ENCODE measurements around the gene CAMK1D. TPM values are rescaled to one million over a fixed set of nuclear protein-coding genes. Genes with fewer than 3 reads are reported as not detected.

Gene CAMK1D
- total RNA-seq, 1 experiment from 2014 or later: 6.0 TPM

DNA sequence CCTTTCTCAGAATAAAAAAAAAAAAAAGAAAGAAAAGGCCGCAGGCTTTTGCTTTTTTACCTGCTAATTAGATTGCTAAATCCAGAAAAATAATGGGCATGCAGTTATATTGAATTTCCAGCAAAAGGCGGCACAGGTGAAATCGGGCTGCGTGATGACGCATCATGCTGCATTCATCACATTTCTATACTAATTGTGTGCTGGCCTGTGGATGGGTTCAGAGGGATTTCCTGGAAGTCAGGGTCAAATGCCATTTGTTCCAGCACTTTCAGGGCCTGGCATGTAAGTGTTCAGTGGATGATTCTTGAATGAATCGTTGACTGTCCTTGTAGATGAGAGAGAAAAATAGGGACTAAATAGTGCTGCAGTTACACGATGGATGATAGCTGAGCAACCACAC, 292.7 kb downstream of the CAMK1D start:
- ChIA-PET POLR2A (ENCODE audit: unreplicated experiment) (no interaction called here), CTCF (no interaction called here)
- BruUV-seq (replicated peaks): no TSS peak
- Histone ChIP-seq H3K4me2 (no peak overlapping the region), H3K9me3 (ENCODE audit: insufficient read depth, low read depth) (no peaks in the 10 kb centered on the region), H3K9me2 (ENCODE audit: insufficient read depth) (no peaks in the 10 kb centered on the region), H3K4me1 (replicated peaks; ENCODE audit: insufficient read depth) (no peaks in the 10 kb centered on the region), H4K20me1 (ENCODE audit: insufficient read depth) (no peaks in the 10 kb centered on the region), H3K79me2 (ENCODE audit: low read depth) (no peaks in the 10 kb centered on the region), H3K27me3 (ENCODE audit: insufficient read depth, low read depth) (no peaks in the 10 kb centered on the region), H3K27ac (no peak overlapping the region), H3K36me3 (ENCODE audit: low read depth) (no peaks in the 10 kb centered on the region), H2AFZ (no peak overlapping the region), H3F3A (ENCODE audit: insufficient read depth, low read depth) (no peaks in the 10 kb centered on the region), H3K4me3 (no peak overlapping the region)
- no peak for TF ChIP-seq EZH2 (IDR thresholded peaks at IDR 0.05; ENCODE audit: low read depth)
- TF ChIP-seq, protein P1, sequence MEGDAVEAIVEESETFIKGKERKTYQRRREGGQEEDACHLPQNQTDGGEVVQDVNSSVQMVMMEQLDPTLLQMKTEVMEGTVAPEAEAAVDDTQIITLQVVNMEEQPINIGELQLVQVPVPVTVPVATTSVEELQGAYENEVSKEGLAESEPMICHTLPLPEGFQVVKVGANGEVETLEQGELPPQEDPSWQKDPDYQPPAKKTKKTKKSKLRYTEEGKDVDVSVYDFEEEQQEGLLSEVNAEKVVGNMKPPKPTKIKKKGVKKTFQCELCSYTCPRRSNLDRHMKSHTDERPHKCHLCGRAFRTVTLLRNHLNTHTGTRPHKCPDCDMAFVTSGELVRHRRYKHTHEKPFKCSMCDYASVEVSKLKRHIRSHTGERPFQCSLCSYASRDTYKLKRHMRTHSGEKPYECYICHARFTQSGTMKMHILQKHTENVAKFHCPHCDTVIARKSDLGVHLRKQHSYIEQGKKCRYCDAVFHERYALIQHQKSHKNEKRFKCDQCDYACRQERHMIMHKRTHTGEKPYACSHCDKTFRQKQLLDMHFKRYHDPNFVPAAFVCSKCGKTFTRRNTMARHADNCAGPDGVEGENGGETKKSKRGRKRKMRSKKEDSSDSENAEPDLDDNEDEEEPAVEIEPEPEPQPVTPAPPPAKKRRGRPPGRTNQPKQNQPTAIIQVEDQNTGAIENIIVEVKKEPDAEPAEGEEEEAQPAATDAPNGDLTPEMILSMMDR (conservative IDR thresholded peaks at IDR 0.05): no peak
- no peak for DNase-seq
- intact Hi-C loops (cut with micrococcal nuclease; ENCODE audit: unreplicated experiment): no loop called here

DNA sequence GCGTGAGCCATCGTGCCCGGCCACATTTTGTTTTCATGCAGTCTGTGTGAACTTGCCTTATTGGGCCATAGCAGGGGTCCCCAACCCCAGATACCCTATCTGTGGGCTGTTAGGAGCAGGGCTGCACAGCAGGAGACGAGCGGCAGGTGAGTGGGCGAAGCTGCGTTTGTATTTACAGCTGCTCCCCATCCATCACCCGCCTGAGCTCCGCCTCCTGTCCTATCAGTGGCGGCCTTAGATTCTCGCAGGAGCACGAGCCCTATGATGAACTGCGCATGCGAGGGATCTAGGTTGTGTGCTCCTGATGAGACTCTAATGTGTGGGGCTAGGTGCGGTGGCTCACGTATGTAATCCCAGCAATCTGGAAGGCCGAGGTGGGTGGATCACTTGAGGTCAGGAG, 293.9 kb downstream of the CAMK1D start:
- intact Hi-C loops (cut with micrococcal nuclease; ENCODE audit: unreplicated experiment): no loop called here
- no peaks in the 10 kb centered on the region for H4K20me1 ChIP-seq (ENCODE audit: insufficient read depth)
- no peak overlapping the region for H3K4me3 ChIP-seq
- CTCF ChIA-PET: no interaction called here
- no peaks in the 10 kb centered on the region for H3K9me2 ChIP-seq (ENCODE audit: insufficient read depth)
- no peak for TF ChIP-seq EZH2 (IDR thresholded peaks at IDR 0.05; ENCODE audit: low read depth)
- no peaks in the 10 kb centered on the region for H3K4me1 ChIP-seq (replicated peaks; ENCODE audit: insufficient read depth)
- no peaks in the 10 kb centered on the region for H3F3A ChIP-seq (ENCODE audit: insufficient read depth, low read depth)
- H3K79me2 ChIP-seq (ENCODE audit: low read depth): no peaks in the 10 kb centered on the region
- no peak for DNase-seq
- H3K9me3 ChIP-seq (ENCODE audit: insufficient read depth, low read depth): no peaks in the 10 kb centered on the region
- H3K36me3 ChIP-seq (ENCODE audit: low read depth): no peaks in the 10 kb centered on the region
- no TSS peak for BruUV-seq (replicated peaks)
- H3K27ac ChIP-seq: no peak overlapping the region
- no peaks in the 10 kb centered on the region for H3K27me3 ChIP-seq (ENCODE audit: insufficient read depth, low read depth)
- H3K4me2 ChIP-seq: no peak overlapping the region
- H2AFZ ChIP-seq: no peak overlapping the region
- POLR2A ChIA-PET (ENCODE audit: unreplicated experiment): no interaction called here

DNA sequence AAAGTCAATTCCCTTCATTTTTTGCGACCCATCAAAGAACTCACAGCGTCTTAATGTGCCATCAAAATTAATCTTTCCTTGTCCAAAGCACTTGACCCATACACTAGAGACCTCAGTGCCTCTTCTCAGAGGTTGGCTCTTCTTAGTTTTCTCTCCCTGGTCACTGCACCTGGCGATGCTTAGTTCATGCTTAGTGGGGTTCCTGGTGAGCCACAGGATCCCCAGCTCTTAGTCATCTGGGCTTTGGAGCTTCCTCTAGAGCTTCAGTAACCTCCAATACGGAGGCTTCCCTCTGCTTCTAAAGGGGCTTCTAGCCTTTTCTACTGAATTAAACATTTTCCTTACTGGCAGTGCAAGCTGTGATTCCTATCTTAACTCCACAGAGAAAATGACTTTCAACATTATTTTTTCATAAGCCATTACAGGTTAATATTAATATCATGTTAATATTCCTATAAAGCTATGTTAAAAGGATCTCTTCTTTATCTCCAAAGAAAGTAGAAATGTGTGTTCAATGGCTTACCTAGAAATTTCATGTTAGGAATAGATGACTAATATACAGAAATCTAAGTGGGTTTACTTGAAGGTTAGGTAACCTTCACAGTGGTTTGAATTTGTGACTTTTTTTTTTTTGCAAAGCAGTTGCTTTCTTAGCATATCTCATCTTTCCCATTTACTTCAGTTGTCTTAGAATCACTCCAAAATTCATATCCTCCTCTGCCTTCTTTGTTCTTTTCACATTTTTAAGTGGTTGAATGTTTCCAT, 295.2 kb downstream of the CAMK1D start:
- H3K27ac ChIP-seq: no peak overlapping the region
- POLR2A ChIA-PET (ENCODE audit: unreplicated experiment): interaction anchor here (0.6 kb wide), 1 partner anchor 209 kb away, joined by 26 read pairs; no protein-coding TSS in a partner anchor
- no peak overlapping the region for H2AFZ ChIP-seq
- H3K4me2 ChIP-seq: no peak overlapping the region
- no peaks in the 10 kb centered on the region for H3K36me3 ChIP-seq (ENCODE audit: low read depth)
- intact Hi-C loops (cut with micrococcal nuclease; ENCODE audit: unreplicated experiment): no loop called here
- no TSS peak for BruUV-seq (replicated peaks)
- no peak overlapping the region for H3K4me3 ChIP-seq
- TF ChIP-seq, protein P1 (conservative IDR thresholded peaks at IDR 0.05): no peak
- no peak for TF ChIP-seq EZH2 (IDR thresholded peaks at IDR 0.05; ENCODE audit: low read depth)
- no peaks in the 10 kb centered on the region for H3K9me2 ChIP-seq (ENCODE audit: insufficient read depth)
- no peaks in the 10 kb centered on the region for H4K20me1 ChIP-seq (ENCODE audit: insufficient read depth)
- H3K9me3 ChIP-seq (ENCODE audit: insufficient read depth, low read depth): no peaks in the 10 kb centered on the region
- no peaks in the 10 kb centered on the region for H3F3A ChIP-seq (ENCODE audit: insufficient read depth, low read depth)
- CTCF ChIA-PET: no interaction called here
- no peaks in the 10 kb centered on the region for H3K4me1 ChIP-seq (replicated peaks; ENCODE audit: insufficient read depth)
- no peaks in the 10 kb centered on the region for H3K27me3 ChIP-seq (ENCODE audit: insufficient read depth, low read depth)
- no peaks in the 10 kb centered on the region for H3K79me2 ChIP-seq (ENCODE audit: low read depth)
- no peak for DNase-seq

DNA sequence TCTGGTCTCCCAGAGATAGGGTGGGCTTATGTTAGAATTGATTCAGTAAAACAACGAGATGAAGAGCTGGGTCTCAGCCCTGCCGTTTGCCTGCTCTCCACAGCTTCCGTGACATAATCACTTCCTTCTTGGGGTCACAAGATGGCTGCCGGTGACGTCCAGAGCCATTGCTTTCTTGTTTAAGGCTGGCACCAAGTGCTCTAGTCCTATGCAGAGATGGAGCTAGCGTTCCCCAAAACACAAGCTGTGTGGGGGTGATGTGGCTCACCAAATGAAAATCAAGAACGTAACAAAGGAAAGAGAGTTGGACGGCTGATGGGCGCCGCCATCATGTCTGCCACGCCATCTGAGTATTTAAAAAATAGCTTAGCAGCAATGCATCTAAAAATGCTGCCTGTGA, 296.1 kb downstream of the CAMK1D start:
- H2AFZ ChIP-seq: no peak overlapping the region
- H3K9me3 ChIP-seq (ENCODE audit: insufficient read depth, low read depth): no peaks in the 10 kb centered on the region
- TF ChIP-seq EZH2 (IDR thresholded peaks at IDR 0.05; ENCODE audit: low read depth): no peak
- TF ChIP-seq, protein P1 (conservative IDR thresholded peaks at IDR 0.05): no peak
- POLR2A ChIA-PET (ENCODE audit: unreplicated experiment): no interaction called here
- no peaks in the 10 kb centered on the region for H3K79me2 ChIP-seq (ENCODE audit: low read depth)
- H4K20me1 ChIP-seq (ENCODE audit: insufficient read depth): no peaks in the 10 kb centered on the region
- intact Hi-C loops (cut with micrococcal nuclease; ENCODE audit: unreplicated experiment): no loop called here
- H3K27me3 ChIP-seq (ENCODE audit: insufficient read depth, low read depth): no peaks in the 10 kb centered on the region
- H3K4me3 ChIP-seq: no peak overlapping the region
- CTCF ChIA-PET: no interaction called here
- no peaks in the 10 kb centered on the region for H3K4me1 ChIP-seq (replicated peaks; ENCODE audit: insufficient read depth)
- no peak overlapping the region for H3K27ac ChIP-seq
- H3K4me2 ChIP-seq: no peak overlapping the region
- BruUV-seq (replicated peaks): no TSS peak
- H3F3A ChIP-seq (ENCODE audit: insufficient read depth, low read depth): no peaks in the 10 kb centered on the region
- no peak for DNase-seq
- no peaks in the 10 kb centered on the region for H3K9me2 ChIP-seq (ENCODE audit: insufficient read depth)
- H3K36me3 ChIP-seq (ENCODE audit: low read depth): no peaks in the 10 kb centered on the region

Data from PC-9 (cell line).